SK-N-MC (cell line): ENCODE measurements around the gene TLE6.
"Not testable (repeated sequence)": the region's sequence is repeated elsewhere in the genome, so short reads cannot be mapped to it uniquely, and the experiment has no call there.

ENCODE experiments used
- DNase-seq: peaks from one replicate; pipeline ENCODE4 v3.0.0-alpha.2; 2011; ENCODE audit warnings: low read depth, low spot score
- H3K27ac ChIP-seq: fragments of 200-600 bp; sonication (generic); 2 replicates; pipeline ENCODE4 v1.5.1; 2016; ENCODE audit warnings: mixed run types
- H3K36me3 ChIP-seq: fragments of 200-600 bp; sonication (generic); 2 replicates; pipeline ENCODE4 v1.6.1; 2017; ENCODE audit warnings: antibody characterized with exemption, low read length, mixed read lengths; ENCODE audit not compliant: insufficient read depth
- H3K4me3 ChIP-seq: fragments of 200-600 bp; sonication (generic); 2 replicates; pipeline ENCODE4 v1.5.1; 2016
- H3K9ac ChIP-seq: fragments of 200-600 bp; sonication (generic); 2 replicates; pipeline ENCODE4 v1.8.0; 2017; ENCODE audit warnings: mixed run types, mixed read lengths; ENCODE audit not compliant: insufficient read length
- H3K9me3 ChIP-seq: fragments of 200-600 bp; sonication (generic); 2 replicates; pipeline ENCODE4 v1.6.1; 2017; ENCODE audit warnings: low read depth, mild to moderate bottlenecking, antibody characterized with exemption, low read length, moderate library complexity, mixed read lengths
- EZH2 ChIP-seq: fragments of 200-600 bp; sonication (generic); IDR thresholded peaks from one replicate; pipeline ENCODE4 v1.6.1; 2017; ENCODE audit warnings: antibody characterized with exemption
- FOXP2 ChIP-seq: optimal IDR thresholded peaks from 2 replicates; pipeline ENCODE3; 2011; ENCODE audit warnings: mild to moderate bottlenecking, moderate library complexity; ENCODE audit not compliant: insufficient read depth; ENCODE audit errors: extremely low read length, control extremely low read depth
- POLR2AphosphoS5 ChIP-seq: IDR thresholded peaks from 2 replicates; pipeline ENCODE4 v1.6.1; 2012; ENCODE audit warnings: mild to moderate bottlenecking, low read depth, low read length, borderline replicate concordance

TLE6 gene

DNA sequence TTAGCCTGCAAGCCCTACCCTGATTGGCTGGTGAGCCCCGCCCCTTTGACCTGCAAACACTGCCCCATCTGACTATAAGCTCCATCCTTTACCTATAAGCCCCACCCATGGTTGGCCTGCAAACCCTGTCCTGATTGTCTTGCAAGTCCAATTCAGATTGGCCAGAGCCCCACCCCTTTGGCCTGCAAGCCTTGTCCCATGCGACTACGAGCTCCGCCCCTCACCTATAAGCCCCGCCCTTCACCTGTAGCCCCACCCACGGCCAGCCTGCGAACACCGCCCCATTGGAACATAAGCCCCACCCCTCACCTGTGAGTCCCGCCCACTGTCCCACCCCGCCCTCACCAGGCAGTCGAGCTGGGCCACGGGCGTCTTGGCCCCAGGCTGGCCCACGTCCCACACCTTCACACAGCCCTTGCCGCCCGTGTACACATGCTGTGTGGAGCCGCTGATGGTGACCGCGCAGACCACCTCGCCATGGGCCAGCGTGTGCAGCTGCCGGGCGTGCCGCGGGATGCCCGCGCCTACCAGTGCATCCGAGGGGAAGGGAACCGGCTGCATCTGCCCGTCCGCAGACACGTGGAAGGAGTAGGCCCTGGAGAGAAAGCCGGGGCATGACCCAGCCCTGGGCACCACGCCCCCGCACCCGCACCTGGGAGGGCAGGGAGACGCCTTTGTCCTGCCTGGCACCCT is 28.9 kb downstream of the TLE6 start:
- DNase-seq = no peak
- Histone ChIP-seq H3K9me3 (no peaks in the 10 kb centered on the region), H3K27ac (no peak overlapping the region), H3K9ac (no peak overlapping the region), H3K4me3 (no peak overlapping the region), H3K36me3 (no peaks in the 10 kb centered on the region)
- TF ChIP-seq FOXP2 (no peak), EZH2 (no peak), POLR2AphosphoS5 (no peak)

- H3K36me3 ChIP-seq = no peaks in the 10 kb centered on the region
- DNase-seq = no peak
- H3K27ac ChIP-seq = no peak overlapping the region
- H3K9me3 ChIP-seq = no peaks in the 10 kb centered on the region
- no peak overlapping the region for H3K4me3 ChIP-seq
- no peak for TF ChIP-seq POLR2AphosphoS5
- H3K9ac ChIP-seq = no peak overlapping the region
Measured at GRCh38 chr19:3007975-3008374, 30.6 kb downstream of the TLE6 start.

DNA sequence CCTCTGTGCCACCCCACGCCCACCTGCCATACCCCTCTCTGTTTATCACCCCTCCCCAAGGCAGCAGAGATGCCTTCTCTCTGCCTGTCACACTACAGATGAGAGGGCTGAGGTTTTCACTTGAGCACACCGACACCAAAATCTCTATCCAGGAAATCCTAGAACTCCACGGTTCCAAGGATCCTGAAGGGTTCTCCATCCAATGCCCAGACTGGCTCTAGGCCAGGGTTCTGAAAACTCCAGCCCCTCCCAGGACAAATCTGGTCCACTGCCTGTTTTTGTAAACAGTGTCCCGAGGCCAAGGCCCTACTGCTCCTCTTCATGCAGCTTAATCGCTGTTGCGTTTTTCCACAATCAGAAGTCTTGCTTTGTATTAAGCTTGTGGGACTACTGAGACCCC is 31.6 kb downstream of the TLE6 start:
- no peak for DNase-seq
- no peak overlapping the region for H3K4me3 ChIP-seq
- H3K36me3 ChIP-seq = no peaks in the 10 kb centered on the region
- H3K9me3 ChIP-seq = no peaks in the 10 kb centered on the region
- H3K27ac ChIP-seq = no peak overlapping the region
- H3K9ac ChIP-seq = no peak overlapping the region
- TF ChIP-seq EZH2 = no peak
- no peak for TF ChIP-seq POLR2AphosphoS5
- no peak for TF ChIP-seq FOXP2

- Histone ChIP-seq H3K9ac (no peak overlapping the region), H3K27ac (no peak overlapping the region), H3K36me3 (no peaks in the 10 kb centered on the region), H3K9me3 (no peaks in the 10 kb centered on the region), H3K4me3 (no peak overlapping the region)
- DNase-seq = no peak
- TF ChIP-seq EZH2 (no peak), FOXP2 (no peak), POLR2AphosphoS5 (no peak)
Measured at GRCh38 chr19:3010871-3011270, 33.5 kb downstream of the TLE6 start.

DNA sequence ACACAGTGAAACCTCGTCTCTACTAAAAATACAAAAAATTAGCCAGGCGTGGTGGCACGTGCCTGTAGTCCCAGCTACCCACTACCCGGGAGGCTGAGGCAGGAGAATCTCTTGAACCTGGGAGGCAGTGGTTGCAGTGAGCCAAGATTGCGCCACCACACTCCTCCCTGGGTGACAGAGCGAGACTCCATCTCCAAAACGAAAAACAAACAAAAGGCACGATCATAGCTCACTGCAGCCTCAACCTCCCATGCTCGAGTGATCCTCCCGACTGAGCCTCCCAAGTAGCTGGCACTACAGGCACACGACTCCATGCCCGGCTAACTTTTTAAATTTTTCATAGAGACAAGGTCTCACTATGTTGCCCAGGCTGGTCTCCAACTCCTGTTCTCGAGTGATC is 34.7 kb downstream of the TLE6 start:
- not testable (repeated sequence) for H3K4me3 ChIP-seq, H3K36me3 ChIP-seq, H3K9me3 ChIP-seq, H3K9ac ChIP-seq, DNase-seq, H3K27ac ChIP-seq

DNA sequence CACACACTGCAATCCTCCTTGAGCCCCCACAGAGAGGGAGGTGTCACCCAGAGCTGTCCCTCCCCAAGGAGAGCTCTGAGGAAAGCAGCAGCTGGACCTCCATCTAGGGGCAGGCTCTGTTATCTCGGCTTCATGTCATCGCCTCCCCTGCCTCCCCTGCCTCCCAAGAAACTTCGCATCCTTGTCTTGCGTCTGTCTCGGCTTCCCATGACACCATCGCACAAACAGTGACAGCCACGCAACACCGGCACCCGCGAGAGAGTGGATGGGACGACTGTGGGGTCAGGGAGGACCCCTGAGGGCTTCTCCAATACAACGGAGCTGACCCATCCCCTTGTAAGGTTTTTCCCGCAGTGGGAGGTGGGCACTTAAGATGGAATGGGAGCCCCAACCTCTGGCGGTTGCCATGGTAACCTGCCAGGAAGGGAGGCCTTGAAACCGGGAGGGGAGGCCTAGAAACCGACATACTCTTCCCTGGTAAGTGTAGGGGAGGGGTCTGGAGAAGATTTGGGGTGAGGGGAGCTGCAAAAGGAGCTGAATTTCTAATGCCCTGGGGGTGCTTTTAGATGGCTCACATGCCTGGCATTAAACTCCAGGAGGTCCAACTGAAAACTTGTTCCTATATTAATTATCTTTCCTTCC is 35.4 kb downstream of the TLE6 start:
- TF ChIP-seq POLR2AphosphoS5 (peak; percentile 45; the same call in 1 of the 2 replicates), EZH2 (no peak), FOXP2 (peak; percentile 20)
- peak; percentile 87 for DNase-seq
- H3K9ac ChIP-seq = no peak overlapping the region

GRCh38 chr19:3013263-3013725 is 35.9 kb downstream of the TLE6 start:
- TF ChIP-seq POLR2AphosphoS5 (no peak), EZH2 (no peak), FOXP2 (no peak)
- H3K4me3 ChIP-seq = peak overlapping the region; percentile 46

More for the DNA sequence above, 35.4 kb downstream of the TLE6 start:
- Histone ChIP-seq H3K9me3 (no peaks in the 10 kb centered on the region), H3K36me3 (no peaks in the 10 kb centered on the region), H3K27ac (peak overlapping the region; percentile 94), H3K4me3 (peak overlapping the region; percentile 46)

DNA sequence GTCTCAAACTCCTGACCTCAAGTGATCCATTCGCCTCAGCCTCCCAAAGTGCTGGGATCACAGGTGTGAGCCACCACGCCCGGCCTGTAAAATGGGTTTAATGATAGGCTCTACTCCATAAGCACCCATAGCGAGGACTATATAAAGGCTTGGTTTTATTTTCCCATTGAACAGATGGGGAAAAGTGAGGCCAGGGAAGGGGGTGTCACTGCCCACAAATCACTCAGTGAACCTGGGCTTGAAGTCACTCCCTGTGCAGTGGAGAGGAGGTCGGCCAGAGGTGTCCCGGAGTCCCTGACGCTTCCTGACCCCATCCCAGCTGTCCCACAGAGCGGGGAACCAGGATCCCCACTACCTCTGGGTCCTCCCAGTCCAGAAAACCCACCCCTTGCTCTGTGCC is 36.8 kb downstream of the TLE6 start:
- H3K9me3 ChIP-seq = no peaks in the 10 kb centered on the region
- no peak overlapping the region for H3K27ac ChIP-seq
- no peak overlapping the region for H3K4me3 ChIP-seq
- TF ChIP-seq FOXP2 (no peak), EZH2 (no peak), POLR2AphosphoS5 (no peak)
- DNase-seq = no peak
- H3K36me3 ChIP-seq = no peaks in the 10 kb centered on the region
- H3K9ac ChIP-seq = no peak overlapping the region

More at GRCh38 chr19:3013263-3013725, 35.9 kb downstream of the TLE6 start:
- Histone ChIP-seq H3K9me3 (no peaks in the 10 kb centered on the region), H3K9ac (peak overlapping the region; percentile 29), H3K36me3 (no peaks in the 10 kb centered on the region), H3K27ac (peak overlapping the region; percentile 94)
- DNase-seq = peak; percentile 37
